ENCODE measurements around the gene COL2A1.

COL2A1 gene
- 0 reads per million in 3 donors for total RNA-seq

GRCh38 chr12:48004053-48004941 lies at the start of gene COL2A1:
Gene COL2A1, minus strand, starts transcription at chr12:48004476. Its CDS starts 155 bp downstream, at chr12:48004321.
- Histone ChIP-seq H3K9me3 (ENCODE audit: control insufficient read depth, low read length) (no peaks in the 10 kb centered on the region), H3K4me1 (ENCODE audit: control insufficient read depth, insufficient read depth, low read length, poor library complexity, severe bottlenecking) (peaks cover 45% of the 10 kb centered on the region), H3K4me3 (ENCODE audit: insufficient read depth, low read depth, low read length, poor library complexity, severe bottlenecking) (peak within 1 kb of the TSS; percentile 50), H3K36me3 (ENCODE audit: control insufficient read depth, insufficient read depth, low read length) (no peaks in the 10 kb centered on the region), H3K27ac (ENCODE audit: insufficient read depth, low read length, poor library complexity, severe bottlenecking) (no peak within 1 kb of the TSS), H3K27me3 (replicated peaks; ENCODE audit: control insufficient read depth, insufficient read depth, low read length, poor library complexity, severe bottlenecking) (peaks cover 63% of the 10 kb centered on the region)
- DNase-seq, result no peak

GRCh38 chr12:48053883-48054282 lies 49.6 kb upstream of the COL2A1 start:
- H3K27me3 ChIP-seq (replicated peaks; ENCODE audit: control insufficient read depth, insufficient read depth, low read length, poor library complexity, severe bottlenecking), result no peaks in the 10 kb centered on the region
- H3K27ac ChIP-seq (ENCODE audit: insufficient read depth, low read length, poor library complexity, severe bottlenecking), result no peak overlapping the region
- H3K4me1 ChIP-seq (ENCODE audit: control insufficient read depth, insufficient read depth, low read length, poor library complexity, severe bottlenecking), result no peaks in the 10 kb centered on the region
- DNase-seq, result no peak
- no peak overlapping the region for H3K4me3 ChIP-seq (ENCODE audit: insufficient read depth, low read depth, low read length, poor library complexity, severe bottlenecking)
- H3K9me3 ChIP-seq (ENCODE audit: control insufficient read depth, low read length), result no peaks in the 10 kb centered on the region
- H3K36me3 ChIP-seq (ENCODE audit: control insufficient read depth, insufficient read depth, low read length), result peaks cover 10% of the 10 kb centered on the region

DNA sequence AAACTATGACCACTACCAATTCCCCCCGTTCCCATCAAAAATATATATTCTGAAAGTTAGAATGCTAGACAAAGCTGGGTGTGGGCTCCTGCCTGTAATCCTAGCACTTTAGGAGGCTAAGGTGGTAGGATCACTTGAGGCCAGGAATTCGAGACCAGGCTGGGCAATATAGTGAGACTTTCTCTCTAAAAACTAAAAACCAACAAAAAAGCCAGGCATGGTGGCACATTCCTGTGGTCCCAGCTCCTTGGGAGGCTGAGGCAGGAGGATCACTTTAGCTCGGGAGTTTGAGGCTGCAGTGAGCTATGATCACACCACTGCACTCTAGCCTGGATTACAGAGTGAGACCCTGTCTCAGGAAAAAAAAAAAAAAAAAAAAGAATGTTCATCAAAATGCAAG lies 48.8 kb upstream of the COL2A1 start:
- no peaks in the 10 kb centered on the region for H3K4me1 ChIP-seq (ENCODE audit: control insufficient read depth, insufficient read depth, low read length, poor library complexity, severe bottlenecking)
- H3K4me3 ChIP-seq (ENCODE audit: insufficient read depth, low read depth, low read length, poor library complexity, severe bottlenecking), result no peak overlapping the region
- no peaks in the 10 kb centered on the region for H3K9me3 ChIP-seq (ENCODE audit: control insufficient read depth, low read length)
- H3K27ac ChIP-seq (ENCODE audit: insufficient read depth, low read length, poor library complexity, severe bottlenecking), result no peak overlapping the region
- no peaks in the 10 kb centered on the region for H3K27me3 ChIP-seq (replicated peaks; ENCODE audit: control insufficient read depth, insufficient read depth, low read length, poor library complexity, severe bottlenecking)
- H3K36me3 ChIP-seq (ENCODE audit: control insufficient read depth, insufficient read depth, low read length), result peaks cover 17% of the 10 kb centered on the region
- no peak for DNase-seq

DNA sequence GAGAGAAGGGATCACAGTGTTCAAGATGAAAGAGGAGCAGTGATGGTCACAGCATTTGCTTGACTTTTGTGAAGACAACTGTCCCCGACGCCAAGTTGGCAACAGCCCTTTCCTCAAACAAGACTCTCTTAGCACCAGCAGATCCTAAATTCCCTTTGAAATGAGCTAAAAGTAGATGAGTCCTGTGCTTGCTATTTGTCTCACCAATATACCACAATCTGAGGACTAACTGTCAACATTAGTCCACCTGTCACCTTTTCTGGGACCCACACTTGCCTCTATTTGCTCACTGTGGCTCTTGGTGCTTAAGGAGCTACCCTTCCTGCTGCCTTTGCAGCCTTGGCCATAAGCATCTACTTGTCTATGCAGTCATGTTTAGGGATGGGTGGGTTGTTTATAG lies 47.4 kb upstream of the COL2A1 start:
- peaks cover 31% of the 10 kb centered on the region for H3K36me3 ChIP-seq (ENCODE audit: control insufficient read depth, insufficient read depth, low read length)
- no peaks in the 10 kb centered on the region for H3K27me3 ChIP-seq (replicated peaks; ENCODE audit: control insufficient read depth, insufficient read depth, low read length, poor library complexity, severe bottlenecking)
- no peak overlapping the region for H3K27ac ChIP-seq (ENCODE audit: insufficient read depth, low read length, poor library complexity, severe bottlenecking)
- H3K4me1 ChIP-seq (ENCODE audit: control insufficient read depth, insufficient read depth, low read length, poor library complexity, severe bottlenecking), result no peaks in the 10 kb centered on the region
- no peak overlapping the region for H3K4me3 ChIP-seq (ENCODE audit: insufficient read depth, low read depth, low read length, poor library complexity, severe bottlenecking)
- DNase-seq, result no peak
- no peaks in the 10 kb centered on the region for H3K9me3 ChIP-seq (ENCODE audit: control insufficient read depth, low read length)

DNA sequence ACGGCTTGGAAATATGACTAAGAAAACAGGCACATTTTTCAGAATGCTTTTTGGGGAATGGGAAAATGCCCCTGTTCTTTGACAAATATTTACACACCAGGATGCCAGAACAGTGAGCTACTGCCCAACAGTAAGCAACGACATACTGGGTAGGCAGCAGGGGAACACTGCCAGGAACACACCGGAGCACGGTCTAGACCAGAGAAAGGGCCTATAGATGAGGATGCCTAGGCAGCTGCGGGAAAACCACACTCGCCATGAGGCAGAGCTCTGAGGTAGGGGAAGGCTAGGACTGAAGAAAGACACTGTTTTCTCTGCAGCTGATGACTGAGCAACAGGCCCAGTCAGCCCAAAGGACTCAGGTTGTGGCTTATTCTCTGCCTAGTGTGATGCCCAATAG lies 45.9 kb upstream of the COL2A1 start:
- no peaks in the 10 kb centered on the region for H3K27me3 ChIP-seq (replicated peaks; ENCODE audit: control insufficient read depth, insufficient read depth, low read length, poor library complexity, severe bottlenecking)
- no peak overlapping the region for H3K27ac ChIP-seq (ENCODE audit: insufficient read depth, low read length, poor library complexity, severe bottlenecking)
- H3K9me3 ChIP-seq (ENCODE audit: control insufficient read depth, low read length), result no peaks in the 10 kb centered on the region
- no peak overlapping the region for H3K4me3 ChIP-seq (ENCODE audit: insufficient read depth, low read depth, low read length, poor library complexity, severe bottlenecking)
- DNase-seq, result no peak
- H3K4me1 ChIP-seq (ENCODE audit: control insufficient read depth, insufficient read depth, low read length, poor library complexity, severe bottlenecking), result no peaks in the 10 kb centered on the region
- H3K36me3 ChIP-seq (ENCODE audit: control insufficient read depth, insufficient read depth, low read length), result peaks cover 46% of the 10 kb centered on the region

GRCh38 chr12:48045965-48046518 lies 41.8 kb upstream of the COL2A1 start:
- Histone ChIP-seq H3K27ac (ENCODE audit: insufficient read depth, low read length, poor library complexity, severe bottlenecking) (no peak overlapping the region), H3K4me3 (ENCODE audit: insufficient read depth, low read depth, low read length, poor library complexity, severe bottlenecking) (no peak overlapping the region), H3K9me3 (ENCODE audit: control insufficient read depth, low read length) (no peaks in the 10 kb centered on the region), H3K27me3 (replicated peaks; ENCODE audit: control insufficient read depth, insufficient read depth, low read length, poor library complexity, severe bottlenecking) (no peaks in the 10 kb centered on the region), H3K36me3 (ENCODE audit: control insufficient read depth, insufficient read depth, low read length) (peaks cover 58% of the 10 kb centered on the region), H3K4me1 (ENCODE audit: control insufficient read depth, insufficient read depth, low read length, poor library complexity, severe bottlenecking) (no peaks in the 10 kb centered on the region)
- DNase-seq, result no peak

GRCh38 chr12:48045061-48045846 lies 41.0 kb upstream of the COL2A1 start:
- Histone ChIP-seq H3K4me3 (ENCODE audit: insufficient read depth, low read depth, low read length, poor library complexity, severe bottlenecking) (no peak overlapping the region), H3K27me3 (replicated peaks; ENCODE audit: control insufficient read depth, insufficient read depth, low read length, poor library complexity, severe bottlenecking) (no peaks in the 10 kb centered on the region), H3K4me1 (ENCODE audit: control insufficient read depth, insufficient read depth, low read length, poor library complexity, severe bottlenecking) (no peaks in the 10 kb centered on the region), H3K27ac (ENCODE audit: insufficient read depth, low read length, poor library complexity, severe bottlenecking) (no peak overlapping the region), H3K36me3 (ENCODE audit: control insufficient read depth, insufficient read depth, low read length) (peaks cover 57% of the 10 kb centered on the region), H3K9me3 (ENCODE audit: control insufficient read depth, low read length) (no peaks in the 10 kb centered on the region)
- no peak for DNase-seq

DNA sequence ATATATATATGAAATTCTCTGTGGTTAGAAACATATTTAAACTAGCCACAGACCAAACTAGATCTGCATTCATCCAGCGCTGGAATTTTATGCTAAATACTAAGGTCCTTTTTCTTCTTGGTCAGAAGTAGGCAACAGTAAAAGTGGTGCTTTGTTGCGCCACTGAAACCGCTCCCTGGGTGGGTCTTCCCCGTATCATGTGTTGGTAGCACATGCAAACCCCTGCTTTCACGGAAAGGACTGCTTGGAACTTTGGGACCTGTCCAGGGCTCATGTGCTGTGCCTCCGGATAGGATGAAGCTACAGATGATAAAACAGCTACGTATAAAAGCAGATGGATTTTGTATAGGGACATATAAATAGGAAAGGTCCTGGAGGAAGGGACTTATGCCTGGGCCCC lies 40.1 kb upstream of the COL2A1 start:
- no peaks in the 10 kb centered on the region for H3K27me3 ChIP-seq (replicated peaks; ENCODE audit: control insufficient read depth, insufficient read depth, low read length, poor library complexity, severe bottlenecking)
- no peaks in the 10 kb centered on the region for H3K4me1 ChIP-seq (ENCODE audit: control insufficient read depth, insufficient read depth, low read length, poor library complexity, severe bottlenecking)
- H3K27ac ChIP-seq (ENCODE audit: insufficient read depth, low read length, poor library complexity, severe bottlenecking), result no peak overlapping the region
- no peaks in the 10 kb centered on the region for H3K9me3 ChIP-seq (ENCODE audit: control insufficient read depth, low read length)
- H3K36me3 ChIP-seq (ENCODE audit: control insufficient read depth, insufficient read depth, low read length), result peaks cover 52% of the 10 kb centered on the region
- H3K4me3 ChIP-seq (ENCODE audit: insufficient read depth, low read depth, low read length, poor library complexity, severe bottlenecking), result no peak overlapping the region
- no peak for DNase-seq

DNA sequence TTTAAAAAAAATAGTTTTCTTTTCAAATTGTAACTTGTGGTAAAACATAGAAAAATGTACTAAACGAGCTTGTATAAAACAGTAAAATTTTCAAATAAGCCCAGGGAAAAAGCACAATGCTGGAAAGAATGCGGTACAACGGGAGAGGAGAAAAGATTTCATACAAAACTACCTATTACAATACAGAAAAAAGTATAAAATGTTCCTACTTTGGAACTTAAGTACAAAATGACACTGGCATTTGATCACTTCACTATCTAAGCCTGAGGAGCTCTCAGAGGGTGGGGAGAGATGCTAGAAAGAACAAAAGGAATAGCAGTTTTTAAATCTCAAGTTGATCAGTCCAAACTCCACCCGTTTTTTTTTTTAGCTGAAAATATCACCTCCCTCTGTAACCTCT lies 39.5 kb upstream of the COL2A1 start:
- Histone ChIP-seq H3K36me3 (ENCODE audit: control insufficient read depth, insufficient read depth, low read length) (peaks cover 46% of the 10 kb centered on the region), H3K4me3 (ENCODE audit: insufficient read depth, low read depth, low read length, poor library complexity, severe bottlenecking) (no peak overlapping the region), H3K27ac (ENCODE audit: insufficient read depth, low read length, poor library complexity, severe bottlenecking) (no peak overlapping the region), H3K4me1 (ENCODE audit: control insufficient read depth, insufficient read depth, low read length, poor library complexity, severe bottlenecking) (no peaks in the 10 kb centered on the region), H3K27me3 (replicated peaks; ENCODE audit: control insufficient read depth, insufficient read depth, low read length, poor library complexity, severe bottlenecking) (no peaks in the 10 kb centered on the region), H3K9me3 (ENCODE audit: control insufficient read depth, low read length) (no peaks in the 10 kb centered on the region)
- DNase-seq, result no peak
